PC-9 (cell line): Measurements from ENCODE around the gene ABCA12. TPM values are rescaled to one million over a fixed set of nuclear protein-coding genes. Genes with fewer than 3 reads are reported as not detected.

Experiments
- BruUV-seq: library from RNA; stranded (reverse); fragments of 400-500 nt; replicated peaks from 2 replicates; lab custom pipeline; 2021; lab: Mats Ljungman, UMichigan
- CTCF ChIA-PET: fragments of 300-600 bp; sonication (Branson Sonifier 250); formaldehyde crosslinking; loops from one replicate; lab custom pipeline; 2022; ENCODE audit warnings: antibody characterized with exemption; lab: Charles Lee
- POLR2A ChIA-PET: fragments of 300-600 bp; sonication (Branson Sonifier 250); formaldehyde crosslinking; loops from one replicate; lab custom pipeline; 2022; ENCODE audit warnings: antibody characterized with exemption; ENCODE audit not compliant: unreplicated experiment; lab: Charles Lee
- DNase-seq, 2 experiments: peaks; one replicate each; pipeline versions ENCODE4 v3.0.0 to v3.0.0-alpha.2; 2015 to 2022; ENCODE audit warnings: mixed read lengths in 1 of 2
- H2AFZ ChIP-seq: fragments of 200-600 bp; sonication (generic); 2 replicates; pipeline ENCODE4 v1.8.1; 2017; ENCODE audit warnings: antibody characterized with exemption
- H3F3A ChIP-seq: fragments of 200-600 bp; sonication (generic); 2 replicates; pipeline ENCODE4 v1.8.1; 2017; ENCODE audit warnings: antibody characterized with exemption, mild to moderate bottlenecking, low read depth; ENCODE audit not compliant: insufficient read depth
- H3K27ac ChIP-seq: fragments of 200-600 bp; sonication (generic); 2 replicates; pipeline ENCODE4 v1.6.1; 2016; ENCODE audit warnings: mixed run types
- H3K27me3 ChIP-seq: fragments of 200-600 bp; sonication (generic); 2 replicates; pipeline ENCODE4 v1.6.1; 2016; ENCODE audit warnings: low read depth, mixed run types; ENCODE audit not compliant: insufficient read depth
- H3K36me3 ChIP-seq: fragments of 200-600 bp; sonication (generic); 2 replicates; pipeline ENCODE4 v1.6.1; 2016; ENCODE audit warnings: low read depth, mixed run types
- H3K4me1 ChIP-seq: fragments of 200-600 bp; sonication (generic); replicated peaks from 2 replicates; pipeline ENCODE4 v1.6.1; 2016; ENCODE audit warnings: mixed run types; ENCODE audit not compliant: insufficient read depth
- H3K4me2 ChIP-seq: fragments of 200-600 bp; sonication (generic); 2 replicates; pipeline ENCODE4 v1.6.1; 2017; ENCODE audit warnings: mixed run types
- H3K4me3 ChIP-seq: fragments of 200-600 bp; sonication (generic); 2 replicates; pipeline ENCODE4 v1.6.1; 2016; ENCODE audit warnings: mixed run types
- H3K79me2 ChIP-seq: fragments of 200-600 bp; sonication (generic); 2 replicates; pipeline ENCODE4 v1.6.1; 2017; ENCODE audit warnings: low read depth, mixed run types
- H3K9me2 ChIP-seq: fragments of 200-600 bp; sonication (generic); 2 replicates; pipeline ENCODE4 v1.8.1; 2017; ENCODE audit warnings: mild to moderate bottlenecking; ENCODE audit not compliant: insufficient read depth
- H3K9me3 ChIP-seq: fragments of 200-600 bp; sonication (generic); 2 replicates; pipeline ENCODE4 v1.8.1; 2016; ENCODE audit warnings: low read depth; ENCODE audit not compliant: insufficient read depth
- H4K20me1 ChIP-seq: fragments of 200-600 bp; sonication (generic); 2 replicates; pipeline ENCODE4 v1.8.1; 2017; ENCODE audit not compliant: insufficient read depth
- EZH2 ChIP-seq: fragments of 200-600 bp; sonication (generic); IDR thresholded peaks from 2 replicates; pipeline ENCODE4 v1.8.0; 2017; ENCODE audit warnings: antibody characterized with exemption, low read depth
- intact Hi-C: fragments of 100-400 bp; cut with micrococcal nuclease; formaldehyde crosslinking; loops from one replicate; pipeline ENCODE4 v1.10.0; 2022; ENCODE audit not compliant: unreplicated experiment
- total RNA-seq: library from RNA; stranded (reverse); gene quantifications from 2 replicates; pipeline ENCODE4 v1.2.3, GENCODE V29; 2021
- TF ChIP-seq, protein P1 (sequence below): fragments of 200-600 bp; sonication (generic); conservative IDR thresholded peaks from 2 replicates; pipeline ENCODE4 v1.6.1; 2017; ENCODE audit warnings: mixed run types, antibody characterized with exemption, mild to moderate bottlenecking, moderate library complexity

Gene ABCA12
- total RNA-seq, 1 experiment from 2014 or later: 2.0 TPM

DNA sequence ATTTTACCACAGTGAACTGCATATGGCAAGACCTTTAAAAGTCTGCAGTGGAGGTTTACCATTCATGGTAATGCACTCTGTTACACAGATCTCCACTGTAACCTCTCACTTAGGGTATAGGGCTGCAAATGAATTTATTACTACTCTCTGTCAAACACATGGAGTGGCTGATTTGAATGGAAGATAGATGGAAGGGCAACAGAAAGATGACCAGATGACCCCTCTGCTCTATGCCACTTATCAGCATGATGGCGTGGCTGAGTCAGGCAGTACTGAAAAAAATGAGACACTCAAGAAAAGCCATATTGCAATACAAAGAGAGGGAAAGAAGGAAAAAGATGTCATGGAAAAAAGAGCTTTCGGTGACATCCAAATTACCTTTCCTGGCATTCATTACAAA is 72.3 kb downstream of the ABCA12 start:
- no peak for TF ChIP-seq EZH2
- TF ChIP-seq, protein P1, sequence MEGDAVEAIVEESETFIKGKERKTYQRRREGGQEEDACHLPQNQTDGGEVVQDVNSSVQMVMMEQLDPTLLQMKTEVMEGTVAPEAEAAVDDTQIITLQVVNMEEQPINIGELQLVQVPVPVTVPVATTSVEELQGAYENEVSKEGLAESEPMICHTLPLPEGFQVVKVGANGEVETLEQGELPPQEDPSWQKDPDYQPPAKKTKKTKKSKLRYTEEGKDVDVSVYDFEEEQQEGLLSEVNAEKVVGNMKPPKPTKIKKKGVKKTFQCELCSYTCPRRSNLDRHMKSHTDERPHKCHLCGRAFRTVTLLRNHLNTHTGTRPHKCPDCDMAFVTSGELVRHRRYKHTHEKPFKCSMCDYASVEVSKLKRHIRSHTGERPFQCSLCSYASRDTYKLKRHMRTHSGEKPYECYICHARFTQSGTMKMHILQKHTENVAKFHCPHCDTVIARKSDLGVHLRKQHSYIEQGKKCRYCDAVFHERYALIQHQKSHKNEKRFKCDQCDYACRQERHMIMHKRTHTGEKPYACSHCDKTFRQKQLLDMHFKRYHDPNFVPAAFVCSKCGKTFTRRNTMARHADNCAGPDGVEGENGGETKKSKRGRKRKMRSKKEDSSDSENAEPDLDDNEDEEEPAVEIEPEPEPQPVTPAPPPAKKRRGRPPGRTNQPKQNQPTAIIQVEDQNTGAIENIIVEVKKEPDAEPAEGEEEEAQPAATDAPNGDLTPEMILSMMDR: no peak
- POLR2A ChIA-PET: no interaction called here
- H3K27me3 ChIP-seq: no peaks in the 10 kb centered on the region
- H3K4me2 ChIP-seq: no peak overlapping the region
- H3K4me1 ChIP-seq: no peaks in the 10 kb centered on the region; the same call in 1 of the 2 replicates
- no peaks in the 10 kb centered on the region for H3K9me3 ChIP-seq
- DNase-seq: no peak
- no TSS peak for BruUV-seq
- H3K4me3 ChIP-seq: no peak overlapping the region
- H3K9me2 ChIP-seq: no peaks in the 10 kb centered on the region
- no peak overlapping the region for H3K27ac ChIP-seq
- H3K36me3 ChIP-seq: no peaks in the 10 kb centered on the region
- H2AFZ ChIP-seq: no peak overlapping the region
- H3F3A ChIP-seq: peaks cover under 1% of the 10 kb centered on the region; the same call in 1 of the 2 replicates
- H4K20me1 ChIP-seq: no peaks in the 10 kb centered on the region
- CTCF ChIA-PET: no interaction called here
- no peaks in the 10 kb centered on the region for H3K79me2 ChIP-seq
- intact Hi-C loops: no loop called here

DNA sequence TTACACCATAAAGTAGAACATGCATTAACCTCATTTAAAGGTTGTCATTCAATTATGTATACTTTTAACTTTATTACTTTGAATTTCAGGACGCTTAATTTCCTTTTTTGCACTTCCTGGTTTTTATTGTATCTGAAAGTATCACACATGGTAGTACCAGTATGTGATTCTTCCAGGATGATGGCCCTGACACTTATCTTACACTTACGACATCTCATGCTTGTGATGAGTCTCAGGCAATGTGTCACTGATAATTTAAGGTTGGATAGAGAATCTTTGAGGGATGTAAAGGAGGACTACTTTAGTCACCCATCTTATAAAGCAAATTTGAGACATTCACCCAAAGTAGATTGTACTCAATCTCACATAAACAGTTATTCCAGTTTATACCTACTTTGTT is 74.9 kb downstream of the ABCA12 start:
- no peak for DNase-seq
- intact Hi-C loops: no loop called here
- no peaks in the 10 kb centered on the region for H4K20me1 ChIP-seq
- CTCF ChIA-PET: no interaction called here
- no peak overlapping the region for H3K4me2 ChIP-seq
- H3K79me2 ChIP-seq: no peaks in the 10 kb centered on the region
- POLR2A ChIA-PET: no interaction called here
- no peak overlapping the region for H3K27ac ChIP-seq
- H3K9me3 ChIP-seq: no peaks in the 10 kb centered on the region
- H3K9me2 ChIP-seq: no peaks in the 10 kb centered on the region
- no peaks in the 10 kb centered on the region for H3K27me3 ChIP-seq
- no peak overlapping the region for H3K4me3 ChIP-seq
- no peaks in the 10 kb centered on the region for H3K4me1 ChIP-seq
- no peaks in the 10 kb centered on the region for H3K36me3 ChIP-seq
- no peak for TF ChIP-seq EZH2
- TF ChIP-seq, protein P1: no peak
- H2AFZ ChIP-seq: no peak overlapping the region
- no peaks in the 10 kb centered on the region for H3F3A ChIP-seq
- BruUV-seq: no TSS peak

DNA sequence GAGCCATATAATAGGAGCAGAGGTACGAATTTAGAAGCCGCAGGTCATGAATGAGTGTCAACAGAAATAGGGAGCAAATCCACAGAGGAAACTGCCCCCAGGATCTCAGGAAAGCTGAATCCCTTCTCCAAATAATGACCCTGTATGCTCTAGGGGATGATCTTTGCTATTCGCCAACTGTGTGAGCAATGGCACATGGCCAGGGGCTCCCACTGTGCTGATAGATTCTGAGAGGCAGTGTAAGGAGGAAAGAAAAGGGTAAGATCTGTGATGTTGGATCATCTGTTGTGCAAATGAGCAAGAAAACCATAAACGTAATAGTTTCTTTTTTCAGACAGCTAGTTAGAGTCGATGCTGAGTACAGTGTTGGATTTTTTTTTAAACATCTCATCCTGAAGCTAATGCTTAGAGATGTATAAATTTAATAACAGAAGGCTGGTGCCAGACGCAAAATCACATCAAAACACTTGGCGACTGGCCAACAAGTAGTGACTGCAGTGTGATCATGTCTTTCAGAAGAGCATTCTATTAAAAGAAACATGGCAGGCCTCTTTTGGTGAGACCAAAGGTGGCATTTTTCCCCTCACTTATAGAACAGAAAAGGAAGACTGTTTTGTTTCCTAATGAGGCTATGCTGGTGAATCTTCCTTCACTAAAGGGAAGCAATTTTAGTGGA is 77.4 kb downstream of the ABCA12 start:
- Histone ChIP-seq H2AFZ (no peak overlapping the region), H3K4me2 (no peak overlapping the region), H3K36me3 (no peaks in the 10 kb centered on the region), H3K4me3 (no peak overlapping the region), H3K9me3 (no peaks in the 10 kb centered on the region), H4K20me1 (no peaks in the 10 kb centered on the region), H3K27me3 (no peaks in the 10 kb centered on the region), H3K79me2 (no peaks in the 10 kb centered on the region), H3K9me2 (no peaks in the 10 kb centered on the region), H3K27ac (no peak overlapping the region), H3K4me1 (no peaks in the 10 kb centered on the region), H3F3A (no peaks in the 10 kb centered on the region)
- BruUV-seq: no TSS peak
- POLR2A ChIA-PET: interaction anchor here (0.7 kb wide), 1 partner anchor 1390 kb away, joined by 4 read pairs; no protein-coding TSS in a partner anchor
- CTCF ChIA-PET: no interaction called here
- no peak for TF ChIP-seq EZH2
- TF ChIP-seq, protein P1: no peak
- intact Hi-C loops: no loop called here
- DNase-seq: no peak
